D341Med (cell line): ENCODE data around the gene SLC4A2.
"Not testable (repeated sequence)": the region's sequence is repeated elsewhere in the genome, so short reads cannot be mapped to it uniquely, and the experiment has no call there.

Experiments
- DNase-seq: peaks from one replicate; pipeline ENCODE4 v3.0.0; 2012; ENCODE audit warnings: low spot score

SLC4A2 gene

GRCh38 chr7:151024435-151025056 lies 34.8 kb upstream of the SLC4A2 start, which contains the start of gene ATG9B:
TSS of gene ATG9B (minus strand) at chr7:151024494. CDS start at chr7:151024423, 71 bp downstream.
- no peak for DNase-seq

- no peak for DNase-seq
These were observed 33.3 kb upstream of the SLC4A2 start for GRCh38 chr7:151025924-151026671.

- DNase-seq, result not testable (repeated sequence)
These were observed 32.3 kb upstream of the SLC4A2 start for GRCh38 chr7:151026771-151027727.

- not testable (repeated sequence) for DNase-seq
These were observed 31.7 kb upstream of the SLC4A2 start for GRCh38 chr7:151027728-151028130.

GRCh38 chr7:151028131-151028947 lies 31.1 kb upstream of the SLC4A2 start, which contains the start of gene ABCB8:
TSS of gene ABCB8 (plus strand) at chr7:151028450. CDS start at chr7:151028516, 66 bp downstream.
- peak; percentile 97 for DNase-seq

GRCh38 chr7:151028948-151029501 lies 30.4 kb upstream of the SLC4A2 start:
- DNase-seq, result no peak

- no peak for DNase-seq
These were observed 28.4 kb upstream of the SLC4A2 start for GRCh38 chr7:151031011-151031410.

GRCh38 chr7:151032936-151033863 lies 26.2 kb upstream of the SLC4A2 start:
- no peak for DNase-seq

GRCh38 chr7:151033864-151034249 lies 25.5 kb upstream of the SLC4A2 start:
- no peak for DNase-seq

GRCh38 chr7:151034312-151035025 lies 24.9 kb upstream of the SLC4A2 start:
- DNase-seq, result no peak

GRCh38 chr7:151035026-151035717 lies 24.2 kb upstream of the SLC4A2 start:
- no peak for DNase-seq

GRCh38 chr7:151035902-151036301 lies 23.5 kb upstream of the SLC4A2 start:
- no peak for DNase-seq

- DNase-seq, result no peak
These were observed 20.2 kb upstream of the SLC4A2 start for GRCh38 chr7:151038951-151039849.

- DNase-seq, result no peak
These were observed 19.4 kb upstream of the SLC4A2 start for GRCh38 chr7:151039850-151040548.

GRCh38 chr7:151040616-151041375 lies 18.6 kb upstream of the SLC4A2 start:
- DNase-seq, result no peak

- DNase-seq, result not testable (repeated sequence)
These were observed 15.9 kb upstream of the SLC4A2 start for GRCh38 chr7:151043449-151043848.
